ENCODE measurements around the gene MGAM2. TPM values are rescaled to one million over a fixed set of nuclear protein-coding genes. Genes with fewer than 3 reads are reported as not detected.

The MGAM2 gene
- total and polyA plus RNA-seq, 2 of the 4 experiments (the other 2 are of a cell fraction) = not detected

DNA sequence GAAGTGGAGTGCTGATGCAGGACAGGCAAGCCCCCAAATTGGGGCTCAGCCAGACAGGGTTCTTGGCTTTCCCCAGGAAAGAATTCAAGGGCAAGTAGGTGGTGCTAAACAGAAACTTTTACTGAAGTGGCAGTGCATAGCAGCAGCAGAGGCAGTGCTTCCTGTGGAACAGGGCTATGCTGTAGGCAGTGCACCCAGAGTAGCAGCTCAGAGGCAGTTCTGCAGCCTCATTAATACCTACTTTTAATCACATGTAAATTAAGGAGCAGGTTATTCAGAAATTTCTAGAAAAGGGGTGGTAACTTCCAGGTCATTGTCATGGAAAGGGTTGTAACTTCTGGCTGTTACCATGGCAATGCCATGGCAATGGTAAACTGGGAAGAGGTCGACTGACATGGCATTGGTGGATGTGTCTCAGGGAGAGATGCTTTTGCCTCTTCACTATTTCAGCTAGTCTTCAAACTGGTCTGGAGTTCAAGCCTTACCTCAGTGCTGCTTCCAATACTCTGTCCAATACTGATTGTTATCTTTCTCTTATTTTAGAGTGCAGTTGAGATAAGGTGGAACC lies 117.1 kb downstream of the MGAM2 start:
- in situ Hi-C loops (cut with MboI; ENCODE audit: low sequenced_read_pairs) = no loop called here
- Histone ChIP-seq H4K20me1 (ENCODE audit: insufficient read depth, low read length) (no peaks in the 10 kb centered on the region), H3K23ac (ENCODE audit: low read depth, low read length) (no peak overlapping the region), H3K18ac (ENCODE audit: low read depth, low read length) (no peak overlapping the region), H2AFZ (replicated peaks; ENCODE audit: low read length, poor library complexity) (no peak overlapping the region), H3K4ac (ENCODE audit: low read depth, low read length) (no peak overlapping the region), H2AK9ac (replicated peaks; ENCODE audit: low read depth, low read length, poor library complexity) (no peak overlapping the region), H3K9me3 (ENCODE audit: control insufficient read depth, insufficient read depth, low read length) (peaks cover 10% of the 10 kb centered on the region; the same call in 1 of the 2 replicates), H3K9me1 (ENCODE audit: insufficient read depth, low read length) (no peaks in the 10 kb centered on the region), H3K36me3 (ENCODE audit: control insufficient read depth, insufficient read depth, low read length) (no peaks in the 10 kb centered on the region), H3K9ac (ENCODE audit: low read depth, low read length) (no peak overlapping the region), H3K4me2 (ENCODE audit: low read depth, low read length) (no peak overlapping the region), H4K8ac (ENCODE audit: low read depth in 2 of 2, low read length in 2 of 2) (no peak overlapping the region), H3K4me3 (ENCODE audit: insufficient read depth, low read depth, low read length) (no peak overlapping the region), H3K14ac (replicated peaks; ENCODE audit: low read depth, low read length) (no peak overlapping the region), H2BK15ac (ENCODE audit: low read depth, low read length) (no peak overlapping the region), H4K5ac (ENCODE audit: low read depth, low read length) (no peak overlapping the region), H2BK5ac (ENCODE audit: low read depth, low read length, poor library complexity, severe bottlenecking) (no peak overlapping the region), H3K56ac (ENCODE audit: extremely low read depth, insufficient read depth, low read length) (no peak overlapping the region), H3K27ac (ENCODE audit: insufficient read depth, low read length) (no peak overlapping the region), H3K27me3 (ENCODE audit: control insufficient read depth, insufficient read depth, low read length) (no peaks in the 10 kb centered on the region), H2BK120ac (ENCODE audit: low read depth, low read length) (no peak overlapping the region), H3K79me1 (ENCODE audit: low read depth in 1 of 2, low read length in 2 of 2) (no peaks in the 10 kb centered on the region), H4K91ac (ENCODE audit: insufficient read depth, low read depth, low read length) (no peak overlapping the region), H3K4me1 (ENCODE audit: control insufficient read depth, insufficient read depth, low read length) (no peaks in the 10 kb centered on the region), H2BK20ac (ENCODE audit: low read depth, low read length) (no peak overlapping the region), H2AK5ac (ENCODE audit: low read depth, low read length) (no peak overlapping the region)
- BruUV-seq (replicated peaks) = no TSS peak
- DNase-seq (no peak), ATAC-seq (ENCODE audit: low read depth) (no peak)
- TF ChIP-seq BHLHE40 (IDR thresholded peaks at IDR 0.05; ENCODE audit: low read depth, low read length) = no peak
- no peak for TF ChIP-seq FOS (IDR thresholded peaks at IDR 0.05; ENCODE audit: low read depth, low read length)
- no peak for TF ChIP-seq CHD1 (IDR thresholded peaks at IDR 0.05; ENCODE audit: low read depth, low read length)
- no peak for TF ChIP-seq MAFK (IDR thresholded peaks at IDR 0.05; ENCODE audit: low read depth, low read length)
- TF ChIP-seq, protein P1, sequence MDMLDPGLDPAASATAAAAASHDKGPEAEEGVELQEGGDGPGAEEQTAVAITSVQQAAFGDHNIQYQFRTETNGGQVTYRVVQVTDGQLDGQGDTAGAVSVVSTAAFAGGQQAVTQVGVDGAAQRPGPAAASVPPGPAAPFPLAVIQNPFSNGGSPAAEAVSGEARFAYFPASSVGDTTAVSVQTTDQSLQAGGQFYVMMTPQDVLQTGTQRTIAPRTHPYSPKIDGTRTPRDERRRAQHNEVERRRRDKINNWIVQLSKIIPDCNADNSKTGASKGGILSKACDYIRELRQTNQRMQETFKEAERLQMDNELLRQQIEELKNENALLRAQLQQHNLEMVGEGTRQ (IDR thresholded peaks at IDR 0.05; ENCODE audit: low read depth, low read length) = no peak
- TF ChIP-seq NFE2L2 (IDR thresholded peaks at IDR 0.05; ENCODE audit: low read depth, low read length) = no peak
- TF ChIP-seq, protein P2, sequence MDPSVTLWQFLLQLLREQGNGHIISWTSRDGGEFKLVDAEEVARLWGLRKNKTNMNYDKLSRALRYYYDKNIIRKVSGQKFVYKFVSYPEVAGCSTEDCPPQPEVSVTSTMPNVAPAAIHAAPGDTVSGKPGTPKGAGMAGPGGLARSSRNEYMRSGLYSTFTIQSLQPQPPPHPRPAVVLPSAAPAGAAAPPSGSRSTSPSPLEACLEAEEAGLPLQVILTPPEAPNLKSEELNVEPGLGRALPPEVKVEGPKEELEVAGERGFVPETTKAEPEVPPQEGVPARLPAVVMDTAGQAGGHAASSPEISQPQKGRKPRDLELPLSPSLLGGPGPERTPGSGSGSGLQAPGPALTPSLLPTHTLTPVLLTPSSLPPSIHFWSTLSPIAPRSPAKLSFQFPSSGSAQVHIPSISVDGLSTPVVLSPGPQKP (IDR thresholded peaks at IDR 0.05; ENCODE audit: borderline replicate concordance, low read depth, low read length) = no peak
- TF ChIP-seq, protein P3, sequence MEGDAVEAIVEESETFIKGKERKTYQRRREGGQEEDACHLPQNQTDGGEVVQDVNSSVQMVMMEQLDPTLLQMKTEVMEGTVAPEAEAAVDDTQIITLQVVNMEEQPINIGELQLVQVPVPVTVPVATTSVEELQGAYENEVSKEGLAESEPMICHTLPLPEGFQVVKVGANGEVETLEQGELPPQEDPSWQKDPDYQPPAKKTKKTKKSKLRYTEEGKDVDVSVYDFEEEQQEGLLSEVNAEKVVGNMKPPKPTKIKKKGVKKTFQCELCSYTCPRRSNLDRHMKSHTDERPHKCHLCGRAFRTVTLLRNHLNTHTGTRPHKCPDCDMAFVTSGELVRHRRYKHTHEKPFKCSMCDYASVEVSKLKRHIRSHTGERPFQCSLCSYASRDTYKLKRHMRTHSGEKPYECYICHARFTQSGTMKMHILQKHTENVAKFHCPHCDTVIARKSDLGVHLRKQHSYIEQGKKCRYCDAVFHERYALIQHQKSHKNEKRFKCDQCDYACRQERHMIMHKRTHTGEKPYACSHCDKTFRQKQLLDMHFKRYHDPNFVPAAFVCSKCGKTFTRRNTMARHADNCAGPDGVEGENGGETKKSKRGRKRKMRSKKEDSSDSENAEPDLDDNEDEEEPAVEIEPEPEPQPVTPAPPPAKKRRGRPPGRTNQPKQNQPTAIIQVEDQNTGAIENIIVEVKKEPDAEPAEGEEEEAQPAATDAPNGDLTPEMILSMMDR (conservative IDR thresholded peaks at IDR 0.05; ENCODE audit: low read depth, low read length) = no peak
- no peak for TF ChIP-seq SMC3 (IDR thresholded peaks at IDR 0.05; ENCODE audit: low read depth, low read length)
- TF ChIP-seq RFX5 (IDR thresholded peaks at IDR 0.05; ENCODE audit: low read depth, low read length) = no peak
- TF ChIP-seq CEBPB (IDR thresholded peaks at IDR 0.05; ENCODE audit: low read depth, low read length) = no peak
- TF ChIP-seq RCOR1 (IDR thresholded peaks at IDR 0.05; ENCODE audit: insufficient replicate concordance, low read length) = no peak
- TF ChIP-seq MXI1 (IDR thresholded peaks at IDR 0.05; ENCODE audit: borderline replicate concordance, low read depth, low read length) = no peak
- intact Hi-C loops (cut with micrococcal nuclease) = no loop called here
- WGBS, 2 experiments (ENCODE audit: extremely low coverage in 2 of 2, insufficient read length in 1 of 2) = no CpG with 5 or more reads among the region's 1 CpG
- ChIA-PET POLR2A (ENCODE audit: unreplicated experiment) (no interaction called here), CTCF (no interaction called here)
- dilution Hi-C loops (cut with HindIII; ENCODE audit: low sequenced_read_pairs, unreplicated experiment) = no loop called here

Measured in IMR-90 (cell line).